HEK293T (cell line): ENCODE results near the gene DMRTB1.

Experiments used
- BHLHE40 ChIP-seq: fragments of 450-650 bp; IDR thresholded peaks from 2 replicates; pipeline ENCODE4 v1.6.1; 2016; ENCODE audit warnings: mild to moderate bottlenecking, moderate library complexity, borderline replicate concordance
- CTBP1 ChIP-seq: fragments of 450-650 bp; IDR thresholded peaks from 2 replicates; pipeline ENCODE4 v1.6.1; 2016; ENCODE audit warnings: borderline replicate concordance
- ELF4 ChIP-seq: fragments of 450-650 bp; IDR thresholded peaks from 2 replicates; pipeline ENCODE4 v1.6.1; 2017; ENCODE audit warnings: antibody characterized with exemption
- FOXA1 ChIP-seq: fragments of 450-650 bp; IDR thresholded peaks from 2 replicates; pipeline ENCODE4 v1.6.1; 2016; ENCODE audit warnings: mild to moderate bottlenecking
- FOXM1 ChIP-seq: fragments of 450-650 bp; IDR thresholded peaks from 2 replicates; pipeline ENCODE4 v1.6.1; 2017; ENCODE audit warnings: mild to moderate bottlenecking, borderline replicate concordance
- HDGF ChIP-seq: fragments of 450-650 bp; IDR thresholded peaks from 2 replicates; pipeline ENCODE4 v1.6.1; 2017; ENCODE audit warnings: antibody characterized with exemption, borderline replicate concordance
- L3MBTL2 ChIP-seq: fragments of 450-650 bp; conservative IDR thresholded peaks from 2 replicates; pipeline ENCODE4 v1.6.1; 2016; ENCODE audit warnings: mild to moderate bottlenecking
- NFRKB ChIP-seq: fragments of 450-650 bp; IDR thresholded peaks from 2 replicates; pipeline ENCODE4 v1.6.1; 2016; ENCODE audit warnings: mild to moderate bottlenecking, moderate library complexity
- SP1 ChIP-seq: fragments of 450-650 bp; IDR thresholded peaks from 2 replicates; pipeline ENCODE4 v1.6.1; 2017
- SUZ12 ChIP-seq: fragments of 450-650 bp; IDR thresholded peaks from 2 replicates; pipeline ENCODE4 v1.6.1; 2016; ENCODE audit warnings: mild to moderate bottlenecking
- TARDBP ChIP-seq: fragments of 450-650 bp; IDR thresholded peaks from 2 replicates; pipeline ENCODE4 v1.6.1; 2016
- ZNF384 ChIP-seq: fragments of 450-650 bp; IDR thresholded peaks from 2 replicates; pipeline ENCODE4 v1.6.1; 2016

- TF ChIP-seq BHLHE40 = no peak
- TF ChIP-seq SP1 = no peak
- TF ChIP-seq ZNF384 = no peak
- TF ChIP-seq FOXM1 = no peak
- no peak for TF ChIP-seq HDGF
- TF ChIP-seq TARDBP = no peak
- no peak for TF ChIP-seq FOXA1
- no peak for TF ChIP-seq CTBP1
- no peak for TF ChIP-seq NFRKB
- no peak for TF ChIP-seq SUZ12
- TF ChIP-seq ELF4 = no peak
- no peak for TF ChIP-seq L3MBTL2
Measured at GRCh38 chr1:53460666-53461322, 1.6 kb downstream of the DMRTB1 start.
